Spleen (tissue), 11 donors: ENCODE results near the gene PLA2G6. TPM values are rescaled to one million over a fixed set of nuclear protein-coding genes. Genes with fewer than 3 reads are reported as not detected.

Experiments
- DNase-seq: peaks from one replicate; pipeline ENCODE4 v3.0.0-alpha.2; 2020
- H3K27ac ChIP-seq, 8 donors: fragments of 200-600 bp; sonication (generic) in 7 of 8; 1 replicate in 4 of 8; 2 replicates in 4 of 8; pipeline versions ENCODE4 v1.5.0 to v1.8.0; 2016 to 2021; ENCODE audit warnings: inconsistent platforms in 4 of 8, mild to moderate bottlenecking in 4 of 8, moderate library complexity in 1 of 8
- H3K27me3 ChIP-seq, 7 donors: fragments of 200-600 bp; sonication (generic) in 6 of 7; replicated peaks in 1 of 7; 1 replicate in 4 of 7; 2 replicates in 3 of 7; pipeline versions ENCODE4 v1.5.0 to v1.8.0; 2016 to 2021; ENCODE audit warnings: inconsistent platforms in 3 of 7, mild to moderate bottlenecking in 1 of 7
- H3K36me3 ChIP-seq, 6 donors: fragments of 200-600 bp; sonication (generic) in 5 of 6; 1 replicate in 4 of 6; 2 replicates in 2 of 6; pipeline versions ENCODE4 v1.5.0 to v1.8.0; 2016 to 2021; ENCODE audit warnings: inconsistent platforms in 2 of 6
- H3K4me1 ChIP-seq, 6 donors: fragments of 200-600 bp; sonication (generic) in 5 of 6; 1 replicate in 3 of 6; 2 replicates in 3 of 6; pipeline versions ENCODE4 v1.5.0 to v1.8.0; 2016 to 2021; ENCODE audit warnings: inconsistent platforms in 3 of 6
- H3K4me3 ChIP-seq, 8 donors: fragments of 200-600 bp; sonication (generic) in 7 of 8; 1 replicate in 4 of 8; 2 replicates in 4 of 8; pipeline versions ENCODE4 v1.5.0 to v1.8.0; 2016 to 2021; ENCODE audit warnings: inconsistent platforms in 4 of 8, mild to moderate bottlenecking in 4 of 8, moderate library complexity in 2 of 8
- H3K9me3 ChIP-seq, 8 donors: fragments of 200-600 bp; sonication (generic) in 7 of 8; 1 replicate in 4 of 8; 2 replicates in 4 of 8; pipeline versions ENCODE4 v1.5.0 to v1.8.0; 2016 to 2021; ENCODE audit warnings: inconsistent platforms in 4 of 8
- CTCF ChIP-seq, 11 experiments: fragments of 200-600 bp in 7 of 11; fragments of 450-650 bp in 4 of 11; sonication (generic) in 4 of 11; IDR thresholded peaks in 8 of 11; conservative IDR thresholded peaks in 3 of 11; 1 replicate in 7 of 11; 2 replicates in 4 of 11; pipeline versions ENCODE4 v1.4.0 to v1.8.0; 2016 to 2021; ENCODE audit warnings: antibody characterized with exemption in 11 of 11, inconsistent platforms in 4 of 11, mild to moderate bottlenecking in 1 of 11
- POLR2A ChIP-seq, 3 donors: fragments of 450-650 bp; IDR thresholded peaks; one replicate each; pipeline ENCODE4 v1.5.1; 2017; ENCODE audit warnings: antibody characterized with exemption in 3 of 3, mild to moderate bottlenecking in 1 of 3
- POLR2AphosphoS5 ChIP-seq, 3 donors: sonication (generic); formaldehyde crosslinking; IDR thresholded peaks; one replicate each; pipeline ENCODE4 v1.5.1; 2017; ENCODE audit warnings: antibody characterized with exemption in 3 of 3
- WGBS, 5 donors: extraction: QIAGEN DNeasy Blood & Tissue Kit in 3 of 5; methylation state at CpG; one replicate each; pipeline versions ENCODE4 v1.1.5 to v1.1.7; 2013 to 2018; 5-methylcytosine and 5-hydroxymethylcytosine counted together
- intact Hi-C: fragments of 100-400 bp; cut with DNase I; formaldehyde crosslinking; loops from one replicate; pipeline ENCODE4 v1.15.0; 2023; ENCODE audit warnings: low total_unique reads
- polyA plus RNA-seq, 3 donors: library from polyadenylated mRNA; stranded (reverse); fragments of 200-250 nt; gene quantifications; one replicate each; pipeline ENCODE4 v1.2.1, GENCODE V29; 2013
- total RNA-seq, 7 donors: library from RNA; depleted of rRNA in 3 of 7; stranded (reverse); fragments of >200 nt in 3 of 7; fragmentation: NEBNext Ultra II Directional in 4 of 7; extraction: Animal tissue kit (Norgen Biotek cat#: 25700) in 4 of 7; gene quantifications; one replicate each; pipeline versions ENCODE4 v1.1.0 to v1.2.1, GENCODE V29; 2016 to 2021
- donor health status: healthy with polysubstance abuse.
- donor health status: DM: no; HTN: no; CAD: no; lungs with moderate emphysema.
- donor health status: DM: no; HTN: no; CAD: no.
- donor health status: Bipolar disorder and iron deficiency.
- donor health status: healthy.
- donor health status: DM: no; HTN: no; CAD: no.
- donor health status: DM: yes; HTN: yes; CAD: no.

The PLA2G6 gene
- total and polyA plus RNA-seq, 10 donors: 18.1 to 60.9 (median 55.8) TPM

DNA sequence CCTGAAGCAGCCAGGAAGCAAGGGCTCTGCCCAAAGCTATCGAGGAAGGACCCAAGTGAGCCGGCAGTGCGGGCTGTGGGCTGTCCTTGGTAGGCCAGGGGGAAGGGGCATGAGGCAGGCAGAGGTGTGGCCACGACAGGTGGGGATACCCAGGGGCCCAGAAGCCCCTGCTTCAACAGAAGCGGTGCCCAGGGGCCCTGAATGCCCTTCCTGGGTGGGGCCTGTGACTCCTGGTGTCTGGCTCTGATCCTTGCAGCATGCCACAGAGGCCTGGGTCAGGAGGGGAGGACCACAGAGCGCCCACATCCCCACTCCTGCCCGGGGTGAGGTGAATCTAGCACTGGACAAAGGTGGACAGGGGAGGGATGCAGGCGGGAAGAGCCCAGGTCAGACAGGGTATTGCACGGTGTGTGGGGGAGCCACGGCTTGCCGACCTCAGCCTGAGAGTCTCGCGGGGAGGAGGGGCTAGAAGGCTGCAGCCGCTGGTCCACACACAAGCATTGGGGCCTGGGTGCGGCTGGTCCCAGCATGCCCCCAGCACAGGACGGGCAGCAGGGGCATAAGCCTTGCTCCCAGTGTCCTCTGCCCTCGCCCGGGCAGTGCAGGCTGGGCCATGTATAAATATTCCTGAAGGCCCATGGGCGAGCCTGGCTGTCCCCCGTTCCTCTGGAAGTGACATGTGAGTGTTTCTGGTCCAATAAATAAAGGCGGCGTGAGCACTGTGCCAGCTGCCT, 39.2 kb upstream of the PLA2G6 start:
- Histone ChIP-seq H3K4me3 (no peak overlapping the region), H3K4me1 (peaks cover 7 to 35% (median 27%) of the 10 kb centered on the region in 6 donors), H3K27me3 (no peaks in the 10 kb centered on the region), H3K27ac (peak overlapping the region in 5 of 8 donors; percentile 48 to 76 (median 71)), H3K36me3 (peaks cover 2 to 59% (median 30%) of the 10 kb centered on the region in 6 donors), H3K9me3 (no peaks in the 10 kb centered on the region)
- no peak for DNase-seq
- WGBS, 5 donors: 89 to 91% (median 90%) methylated on average over 16 to 22 of the region's 22 CpGs
- TF ChIP-seq POLR2A (IDR thresholded peaks at IDR 0.05) (no peak), CTCF (IDR thresholded peaks at IDR 0.05 in 8 of 11, conservative IDR thresholded peaks at IDR 0.05 in 3 of 11) (no peak), POLR2AphosphoS5 (IDR thresholded peaks at IDR 0.05) (no peak)
- intact Hi-C loops: loop anchor here (10.0 kb wide), 1 partner anchor 96 kb away; no protein-coding TSS in a partner anchor

DNA sequence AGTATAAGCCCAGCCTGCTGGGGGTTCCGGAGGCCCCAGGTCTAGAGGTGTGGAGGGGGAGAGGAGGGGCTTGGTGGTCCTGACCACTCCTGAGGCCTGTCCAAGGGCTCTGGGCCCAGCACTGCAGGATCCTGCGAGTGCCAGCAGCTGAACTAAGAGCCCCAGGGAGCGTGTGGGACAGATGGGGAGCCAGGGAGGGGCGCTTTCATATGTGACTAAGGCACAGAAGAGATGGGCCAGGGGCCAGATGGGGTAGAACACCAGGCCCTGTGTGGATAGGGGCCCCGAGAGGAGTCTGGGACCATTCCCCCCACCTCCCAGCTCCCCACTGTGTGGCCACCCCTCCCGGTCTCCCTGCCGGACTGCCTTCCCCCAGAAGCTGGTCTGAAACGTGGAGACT, 38.5 kb upstream of the PLA2G6 start:
- Histone ChIP-seq H3K27me3 (no peaks in the 10 kb centered on the region), H3K27ac (peak overlapping the region in 6 of 8 donors; percentile 48 to 76 (median 72)), H3K4me1 (peaks cover 7 to 35% (median 28%) of the 10 kb centered on the region in 6 donors), H3K4me3 (no peak overlapping the region), H3K9me3 (no peaks in the 10 kb centered on the region), H3K36me3 (peaks cover 1 to 52% (median 25%) of the 10 kb centered on the region in 6 donors)
- no peak for DNase-seq
- WGBS, 5 donors: 89 to 98% (median 94%) methylated on average over 5 to 8 of the region's 8 CpGs
- TF ChIP-seq CTCF (IDR thresholded peaks at IDR 0.05 in 8 of 11, conservative IDR thresholded peaks at IDR 0.05 in 3 of 11) (no peak), POLR2A (IDR thresholded peaks at IDR 0.05) (no peak), POLR2AphosphoS5 (IDR thresholded peaks at IDR 0.05) (no peak)
- intact Hi-C loops: loop anchor here (10.0 kb wide), 1 partner anchor 95 kb away; no protein-coding TSS in a partner anchor

DNA sequence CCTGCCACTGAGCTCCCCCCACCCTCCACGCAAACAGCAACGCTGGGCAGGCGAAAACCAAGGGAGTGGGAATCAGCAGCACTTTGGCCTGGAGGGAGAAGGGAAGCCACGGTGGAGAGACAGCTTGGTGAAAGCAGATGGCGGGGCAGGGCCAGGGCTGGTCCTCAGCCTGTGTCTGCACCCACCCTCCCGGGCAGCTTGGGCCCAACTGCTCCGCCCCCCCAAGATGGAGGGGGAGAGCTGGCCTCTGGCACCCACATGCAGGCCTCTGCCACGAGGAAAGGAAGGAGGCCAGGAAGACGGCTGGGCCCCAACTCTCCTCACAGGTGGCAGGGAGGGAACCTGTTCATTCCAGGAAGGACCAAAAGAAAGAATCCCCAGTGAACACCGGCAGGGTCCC, 38.0 kb upstream of the PLA2G6 start:
- peaks cover 0 to 1% (median 0%) of the 10 kb centered on the region in 7 donors for H3K27me3 ChIP-seq
- H3K9me3 ChIP-seq: no peaks in the 10 kb centered on the region
- H3K4me3 ChIP-seq: no peak overlapping the region
- H3K27ac ChIP-seq: peak overlapping the region in 6 of 8 donors; percentile 48 to 76 (median 72)
- peak in 1 of 3 donors; percentile 55 for TF ChIP-seq POLR2AphosphoS5 (IDR thresholded peaks at IDR 0.05)
- no peak for TF ChIP-seq POLR2A (IDR thresholded peaks at IDR 0.05)
- WGBS, 5 donors: 78 to 83% (median 81%) methylated on average over 7 to 10 of the region's 10 CpGs
- intact Hi-C loops: loop anchor here (10.0 kb wide), 1 partner anchor 95 kb away; no protein-coding TSS in a partner anchor
- no peak for DNase-seq
- H3K4me1 ChIP-seq: peaks cover 7 to 40% (median 34%) of the 10 kb centered on the region in 6 donors
- peaks cover 0 to 47% (median 20%) of the 10 kb centered on the region in 6 donors for H3K36me3 ChIP-seq

GRCh38 chr22:38218661-38219622, 37.3 kb upstream of the PLA2G6 start:
- Histone ChIP-seq H3K4me1 (peaks cover 7 to 47% (median 40%) of the 10 kb centered on the region in 6 donors), H3K36me3 (peaks cover 0 to 40% (median 16%) of the 10 kb centered on the region in 6 donors), H3K27me3 (peaks cover 0 to 8% (median 0%) of the 10 kb centered on the region in 7 donors), H3K27ac (peak overlapping the region; percentile 43 to 76 (median 70)), H3K4me3 (no peak overlapping the region), H3K9me3 (no peaks in the 10 kb centered on the region)
- WGBS, 5 donors: 49 to 69% (median 57%) methylated on average over 11 to 25 of the region's 25 CpGs
- intact Hi-C loops: no loop called here
- no peak for DNase-seq
- TF ChIP-seq POLR2AphosphoS5 (IDR thresholded peaks at IDR 0.05): peak; percentile 73 to 83 (median 74)
- TF ChIP-seq CTCF (IDR thresholded peaks at IDR 0.05 in 8 of 11, conservative IDR thresholded peaks at IDR 0.05 in 3 of 11): no peak
- no peak for TF ChIP-seq POLR2A (IDR thresholded peaks at IDR 0.05)
